GM23248 (cell line): ENCODE measurements around the gene S100PBP. TPM values are rescaled to one million over a fixed set of nuclear protein-coding genes. Genes with fewer than 3 reads are reported as not detected.

Experiments used
- DNase-seq: peaks from one replicate; pipeline ENCODE4 v3.0.0-alpha.2; 2015
- H2AFZ ChIP-seq: fragments of 200-600 bp; sonication (generic); 2 replicates; pipeline ENCODE4 v1.6.1; 2016; ENCODE audit warnings: antibody characterized with exemption
- H3F3A ChIP-seq: fragments of 200-600 bp; sonication (generic); 2 replicates; pipeline ENCODE4 v1.6.1; 2016; ENCODE audit warnings: mild to moderate bottlenecking, antibody characterized with exemption, mixed run types; ENCODE audit not compliant: insufficient read depth
- H3K27ac ChIP-seq: fragments of 200-600 bp; sonication (generic); 2 replicates; pipeline ENCODE4 v1.5.1; 2016; ENCODE audit warnings: mild to moderate bottlenecking
- H3K27me3 ChIP-seq: fragments of 200-600 bp; sonication (generic); replicated peaks from 2 replicates; pipeline ENCODE4 v1.6.1; 2016; ENCODE audit warnings: mild to moderate bottlenecking; ENCODE audit not compliant: insufficient read depth
- H3K36me3 ChIP-seq: fragments of 200-600 bp; sonication (generic); 2 replicates; pipeline ENCODE4 v1.6.1; 2016; ENCODE audit warnings: low read depth, mild to moderate bottlenecking
- H3K4me1 ChIP-seq: fragments of 200-600 bp; sonication (generic); 2 replicates; pipeline ENCODE4 v1.6.1; 2016; ENCODE audit warnings: mild to moderate bottlenecking; ENCODE audit not compliant: insufficient read depth
- H3K4me2 ChIP-seq: fragments of 200-600 bp; sonication (generic); one replicate; pipeline ENCODE4 v1.6.1; 2016; ENCODE audit warnings: mild to moderate bottlenecking; ENCODE audit not compliant: unreplicated experiment
- H3K4me3 ChIP-seq: fragments of 200-600 bp; sonication (generic); 2 replicates; pipeline ENCODE4 v1.5.1; 2016; ENCODE audit warnings: mild to moderate bottlenecking
- H3K79me2 ChIP-seq: fragments of 200-600 bp; sonication (generic); 2 replicates; pipeline ENCODE4 v1.6.1; 2016; ENCODE audit warnings: mild to moderate bottlenecking; ENCODE audit not compliant: insufficient read depth
- H3K9ac ChIP-seq: fragments of 200-600 bp; sonication (generic); 2 replicates; pipeline ENCODE4 v1.6.1; 2016; ENCODE audit warnings: mild to moderate bottlenecking
- H3K9me2 ChIP-seq: fragments of 200-600 bp; sonication (generic); 2 replicates; pipeline ENCODE4 v1.6.1; 2016; ENCODE audit warnings: mixed run types, mild to moderate bottlenecking, moderate library complexity; ENCODE audit not compliant: insufficient read depth
- H3K9me3 ChIP-seq: fragments of 200-600 bp; sonication (generic); one replicate; pipeline ENCODE4 v1.6.1; 2017; ENCODE audit warnings: low read depth
- H4K20me1 ChIP-seq: fragments of 200-600 bp; sonication (generic); 2 replicates; pipeline ENCODE4 v1.6.0; 2016; ENCODE audit not compliant: insufficient read depth
- EZH2 ChIP-seq: fragments of 200-600 bp; sonication (generic); IDR thresholded peaks from 2 replicates; pipeline ENCODE4 v1.6.1; 2018; ENCODE audit warnings: antibody characterized with exemption, mild to moderate bottlenecking; ENCODE audit not compliant: insufficient read depth, poor library complexity, severe bottlenecking
- EZH2phosphoT487 ChIP-seq: fragments of 200-600 bp; sonication (generic); IDR thresholded peaks from 2 replicates; pipeline ENCODE4 v1.6.1; 2018; ENCODE audit warnings: antibody characterized with exemption, moderate library complexity, mild to moderate bottlenecking, low read depth; ENCODE audit not compliant: insufficient read depth
- WGBS, 2 experiments: methylation state at CpG; one replicate each; pipeline ENCODE4 v1.1.6; 2015 to 2017; ENCODE audit warnings: low lambda C conversion rate in 2 of 2, low coverage in 1 of 2; ENCODE audit errors: missing lambda C conversion rate in 2 of 2; 5-methylcytosine and 5-hydroxymethylcytosine counted together
- in situ Hi-C: fragments of 300-500 bp; cut with MboI; formaldehyde crosslinking; loops from 2 replicates; pipeline ENCODE4 v1.15.0; 2020
- polyA plus RNA-seq: library from polyadenylated mRNA; unstranded; fragments of >200 nt; fragmentation: Nextera tagmentation; extraction: Ambion mirVana; gene quantifications from 2 replicates; pipeline ENCODE4 v1.2.1, GENCODE V29; 2016
- total RNA-seq: library from RNA; depleted of rRNA; stranded (reverse); fragments of >200 nt; shearing (Covaris generic); gene quantifications from 2 replicates; pipeline ENCODE4 v1.2.3, GENCODE V29; 2014

The S100PBP gene
- total and polyA plus RNA-seq, 2 experiments from 2014 or later = 15.7 to 25.2 TPM

DNA sequence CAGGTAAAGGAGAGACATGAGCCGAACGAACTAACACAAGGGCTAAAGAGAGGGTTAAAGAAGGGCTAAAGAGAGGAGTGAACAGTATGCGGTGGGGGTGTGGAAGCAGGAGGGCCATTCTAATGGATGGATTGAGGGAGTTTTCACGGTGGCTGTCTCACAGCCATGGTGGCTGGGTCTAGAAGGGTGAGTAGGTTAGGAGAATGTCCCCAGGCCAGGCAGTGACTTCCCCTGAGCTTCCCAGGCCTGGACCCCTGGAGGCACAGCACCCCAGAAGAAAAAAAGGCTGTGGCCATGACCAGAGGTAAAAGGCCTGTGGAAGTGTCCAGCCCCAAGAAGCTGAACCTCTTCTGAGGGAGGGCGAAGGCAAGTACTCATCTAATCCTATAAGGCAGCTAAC lies 49.7 kb downstream of the S100PBP start:
- no peaks in the 10 kb centered on the region for H3K79me2 ChIP-seq
- no peak overlapping the region for H3K27ac ChIP-seq
- no peaks in the 10 kb centered on the region for H3K9me2 ChIP-seq
- no peaks in the 10 kb centered on the region; the same call in 1 of the 2 replicates for H3K4me1 ChIP-seq
- H3K36me3 ChIP-seq = no peaks in the 10 kb centered on the region
- TF ChIP-seq EZH2 = no peak
- no peak for TF ChIP-seq EZH2phosphoT487
- no peak overlapping the region for H3K9ac ChIP-seq
- DNase-seq = no peak
- no peaks in the 10 kb centered on the region for H3K27me3 ChIP-seq
- no peaks in the 10 kb centered on the region; the same call in 1 of the 2 replicates for H3F3A ChIP-seq
- in situ Hi-C loops = no loop called here
- no peak overlapping the region for H3K4me2 ChIP-seq
- 78 to 81% methylated on average over 5 of the region's 5 CpGs for WGBS, 2 experiments
- no peak overlapping the region for H2AFZ ChIP-seq
- no peaks in the 10 kb centered on the region for H4K20me1 ChIP-seq
- H3K9me3 ChIP-seq = no peaks in the 10 kb centered on the region
- no peak overlapping the region for H3K4me3 ChIP-seq

DNA sequence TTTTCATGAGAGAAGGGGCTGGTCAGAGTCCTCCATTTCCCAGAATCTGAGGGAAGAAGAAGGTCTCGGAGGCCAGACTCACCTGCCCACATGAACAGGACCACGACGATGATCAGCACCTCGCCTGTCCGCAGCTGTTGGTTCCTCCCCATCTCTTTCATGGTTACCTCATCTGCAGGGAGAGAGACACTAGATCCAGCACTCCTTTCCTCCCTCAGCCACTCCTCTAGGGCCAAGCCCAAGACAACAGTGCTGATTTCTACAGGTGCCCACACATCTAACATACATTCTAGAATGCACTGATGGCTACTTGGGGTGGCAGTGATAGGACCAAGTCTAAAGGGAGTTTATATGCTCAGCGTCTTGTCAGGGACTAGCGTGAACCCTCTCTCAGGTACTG lies 50.2 kb downstream of the S100PBP start:
- WGBS, 2 experiments = 92 to 93% methylated on average over 7 of the region's 7 CpGs
- Histone ChIP-seq H3K9me2 (no peaks in the 10 kb centered on the region), H3K27me3 (no peaks in the 10 kb centered on the region), H4K20me1 (no peaks in the 10 kb centered on the region), H3F3A (no peaks in the 10 kb centered on the region; the same call in 1 of the 2 replicates), H3K9me3 (no peaks in the 10 kb centered on the region), H3K27ac (no peak overlapping the region), H2AFZ (no peak overlapping the region), H3K4me2 (no peak overlapping the region), H3K79me2 (no peaks in the 10 kb centered on the region), H3K9ac (no peak overlapping the region), H3K4me1 (no peaks in the 10 kb centered on the region; the same call in 1 of the 2 replicates), H3K4me3 (no peak overlapping the region), H3K36me3 (no peaks in the 10 kb centered on the region)
- in situ Hi-C loops = no loop called here
- no peak for TF ChIP-seq EZH2
- TF ChIP-seq EZH2phosphoT487 = no peak
- no peak for DNase-seq

DNA sequence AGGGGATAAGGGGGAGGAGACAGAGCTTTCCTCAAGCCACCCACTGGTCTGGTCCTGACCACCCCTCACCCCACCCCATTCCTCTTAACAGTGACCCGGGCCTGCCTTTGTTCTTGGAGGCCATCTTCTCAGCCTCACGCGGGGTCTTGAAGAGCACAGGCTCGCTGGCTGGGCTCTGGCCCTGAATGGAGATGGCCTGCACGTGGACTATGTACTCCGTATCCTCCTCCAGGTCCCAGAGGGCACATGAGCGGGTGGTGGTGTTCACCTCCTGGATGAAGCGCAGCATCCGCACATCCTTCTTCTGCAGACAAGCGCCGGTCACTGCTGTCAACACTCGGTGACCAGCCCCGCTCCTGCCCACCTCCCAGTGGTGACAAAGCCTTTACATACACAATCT lies 50.6 kb downstream of the S100PBP start:
- 89 to 95% methylated on average over 11 to 13 of the region's 13 CpGs for WGBS, 2 experiments
- in situ Hi-C loops = no loop called here

DNA sequence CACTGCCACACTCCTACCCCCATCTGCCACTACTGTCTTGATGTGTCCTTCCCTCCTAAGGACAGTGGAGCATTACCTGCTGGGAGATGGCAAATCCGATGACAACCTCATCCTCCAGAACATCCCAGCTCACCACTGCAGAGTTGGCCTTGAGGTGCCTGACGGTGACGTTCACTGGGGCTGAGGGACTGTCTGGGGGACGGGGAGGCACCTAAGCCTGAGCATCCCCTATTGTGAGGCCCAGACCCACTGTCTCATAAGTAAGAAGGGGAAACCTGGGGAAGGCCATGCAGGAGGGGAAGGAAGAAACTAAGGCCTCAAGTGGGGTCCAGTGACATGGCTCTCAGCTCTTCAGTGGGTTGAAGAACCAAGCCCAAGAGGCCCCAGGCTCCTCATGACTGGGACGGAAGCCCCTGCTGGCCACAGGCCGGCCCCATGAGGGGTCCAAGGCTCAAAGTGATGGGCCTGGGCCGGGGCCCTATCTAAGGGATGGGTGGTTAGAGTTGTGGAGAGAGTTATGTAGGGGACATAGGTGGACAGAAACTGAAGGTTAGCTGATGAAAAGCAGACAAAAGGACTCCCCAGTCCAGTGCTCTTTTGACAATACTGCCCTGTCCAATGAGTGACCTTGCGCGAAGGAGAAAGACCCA lies 51.5 kb downstream of the S100PBP start:
- no peak for DNase-seq
- in situ Hi-C loops = no loop called here

More for the DNA sequence above, 50.6 kb downstream of the S100PBP start:
- Histone ChIP-seq H3K9me3 (no peaks in the 10 kb centered on the region), H3K27me3 (no peaks in the 10 kb centered on the region), H3F3A (no peaks in the 10 kb centered on the region; the same call in 1 of the 2 replicates), H3K79me2 (no peaks in the 10 kb centered on the region), H3K9me2 (no peaks in the 10 kb centered on the region), H3K4me1 (no peaks in the 10 kb centered on the region; the same call in 1 of the 2 replicates), H3K9ac (no peak overlapping the region), H2AFZ (no peak overlapping the region), H4K20me1 (no peaks in the 10 kb centered on the region), H3K27ac (no peak overlapping the region), H3K4me2 (no peak overlapping the region), H3K36me3 (no peaks in the 10 kb centered on the region), H3K4me3 (no peak overlapping the region)
- TF ChIP-seq EZH2 (no peak), EZH2phosphoT487 (no peak)
- no peak for DNase-seq

More for the DNA sequence above, 51.5 kb downstream of the S100PBP start:
- H3K27ac ChIP-seq = no peak overlapping the region
- H3K9ac ChIP-seq = no peak overlapping the region
- no peak overlapping the region for H3K4me2 ChIP-seq
- no peak overlapping the region for H2AFZ ChIP-seq
- H3K79me2 ChIP-seq = no peaks in the 10 kb centered on the region
- H4K20me1 ChIP-seq = no peaks in the 10 kb centered on the region
- TF ChIP-seq EZH2phosphoT487 (no peak), EZH2 (no peak)
- no peaks in the 10 kb centered on the region; the same call in 1 of the 2 replicates for H3F3A ChIP-seq
- H3K27me3 ChIP-seq = no peaks in the 10 kb centered on the region
- no peaks in the 10 kb centered on the region for H3K36me3 ChIP-seq
- H3K9me3 ChIP-seq = no peaks in the 10 kb centered on the region
- H3K4me3 ChIP-seq = no peak overlapping the region
- 90 to 94% methylated on average over 9 of the region's 9 CpGs for WGBS, 2 experiments
- H3K9me2 ChIP-seq = no peaks in the 10 kb centered on the region
- H3K4me1 ChIP-seq = no peaks in the 10 kb centered on the region; the same call in 1 of the 2 replicates
